Skeletal muscle satellite cell (primary cell): ENCODE measurements around the gene TRIM71.

Experiments used
- H3K27me3 ChIP-seq: 2 replicates; pipeline ENCODE4 v1.7.0; 2013; ENCODE audit warnings: low read length; ENCODE audit not compliant: control insufficient read depth, insufficient read depth
- H3K36me3 ChIP-seq: 2 replicates; pipeline ENCODE4 v1.7.0; 2013; ENCODE audit warnings: mild to moderate bottlenecking, control low read depth, low read length; ENCODE audit not compliant: insufficient read depth
- H3K4me1 ChIP-seq: 2 replicates; pipeline ENCODE4 v1.7.0; 2013; ENCODE audit warnings: low read length; ENCODE audit not compliant: control insufficient read depth, insufficient read depth
- H3K4me2 ChIP-seq: 2 replicates; pipeline ENCODE4 v1.7.0; 2013; ENCODE audit warnings: mild to moderate bottlenecking, low read length
- H3K4me3 ChIP-seq: 2 replicates; pipeline ENCODE4 v1.7.0; 2013; ENCODE audit warnings: low read length
- H3K9ac ChIP-seq: 2 replicates; pipeline ENCODE4 v1.7.0; 2013; ENCODE audit warnings: mild to moderate bottlenecking, low read depth, low read length, moderate library complexity
- H3K9me3 ChIP-seq: replicated peaks from 2 replicates; pipeline ENCODE4 v1.7.0; 2013; ENCODE audit warnings: mild to moderate bottlenecking, control low read depth, low read length

TRIM71 gene

DNA sequence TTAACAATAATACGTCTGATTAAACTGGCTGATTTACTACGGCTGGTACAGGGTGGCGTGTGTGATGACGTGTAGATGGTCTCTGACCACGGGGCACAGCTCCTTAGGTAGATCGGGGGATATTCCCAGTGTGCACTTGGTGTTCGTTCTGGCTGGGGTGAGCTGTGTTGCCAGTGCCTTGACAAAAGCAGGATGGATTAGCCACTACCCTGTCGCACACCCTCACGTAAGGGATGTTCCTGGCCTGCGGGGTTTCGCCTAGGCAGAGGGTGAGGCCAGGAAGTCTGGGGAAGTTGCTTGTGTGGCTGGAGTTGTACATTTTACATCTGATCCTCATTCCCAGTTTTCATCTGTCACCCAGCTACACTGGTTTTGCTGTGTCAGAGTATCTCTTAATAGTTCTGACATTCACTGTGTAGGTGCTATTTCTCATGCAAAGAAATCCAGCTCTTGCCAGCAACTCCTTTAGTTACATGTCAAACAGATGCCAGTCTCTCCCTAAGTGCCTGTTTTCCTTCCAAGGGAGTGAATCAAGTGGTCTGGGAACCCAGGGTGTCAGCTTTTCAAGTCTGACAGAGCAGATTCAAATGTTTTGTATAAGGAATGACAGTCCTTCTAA, 67.6 kb downstream of the TRIM71 start:
- Histone ChIP-seq H3K9ac (no peak overlapping the region), H3K9me3 (no peaks in the 10 kb centered on the region), H3K27me3 (peaks cover 21% of the 10 kb centered on the region), H3K4me1 (no peaks in the 10 kb centered on the region), H3K4me3 (no peak overlapping the region), H3K4me2 (no peak overlapping the region), H3K36me3 (no peaks in the 10 kb centered on the region)

DNA sequence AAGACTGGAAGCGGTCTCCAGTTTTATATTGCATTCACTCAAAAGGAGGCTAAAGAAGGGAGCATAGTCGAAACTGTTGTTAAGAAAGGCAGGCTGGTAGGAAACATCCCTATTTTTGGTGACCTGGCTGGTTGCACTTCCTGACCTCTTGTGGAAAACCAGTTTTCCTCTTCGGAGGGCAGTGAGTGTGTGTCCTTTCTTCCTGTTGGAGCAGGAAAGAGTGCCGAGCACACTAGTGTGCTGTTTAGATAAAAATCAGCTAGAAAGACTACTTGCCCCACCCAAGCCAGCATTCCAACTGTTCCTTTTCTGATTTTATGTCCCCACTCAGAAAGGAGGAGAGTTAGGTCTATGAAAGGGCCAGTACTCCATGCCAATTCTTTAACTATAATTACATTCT, 68.5 kb downstream of the TRIM71 start:
- H3K27me3 ChIP-seq = peaks cover 24% of the 10 kb centered on the region
- no peaks in the 10 kb centered on the region for H3K36me3 ChIP-seq
- H3K4me1 ChIP-seq = no peaks in the 10 kb centered on the region
- H3K4me3 ChIP-seq = no peak overlapping the region
- no peaks in the 10 kb centered on the region for H3K9me3 ChIP-seq
- no peak overlapping the region for H3K4me2 ChIP-seq
- no peak overlapping the region for H3K9ac ChIP-seq

DNA sequence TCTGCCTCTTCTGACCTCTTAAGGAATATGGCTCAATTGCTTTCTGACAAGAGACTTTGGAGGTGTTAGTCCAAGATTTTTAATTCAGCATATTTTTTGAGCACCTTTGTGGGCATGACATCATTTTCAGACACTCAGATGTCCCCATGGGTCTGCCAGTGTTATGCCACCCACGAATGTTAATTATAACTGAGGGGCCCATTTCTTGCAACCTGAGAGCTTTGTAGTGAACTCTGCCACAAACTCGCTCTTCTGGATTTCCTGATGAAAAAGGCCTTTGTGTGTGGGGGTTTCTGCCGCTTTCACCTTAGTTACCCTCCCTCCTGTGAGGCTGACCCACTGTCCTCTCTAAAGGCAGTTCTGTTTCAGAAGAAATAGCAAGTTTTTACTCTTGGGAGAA, 69.1 kb downstream of the TRIM71 start:
- H3K4me2 ChIP-seq = no peak overlapping the region
- H3K9me3 ChIP-seq = no peaks in the 10 kb centered on the region
- no peaks in the 10 kb centered on the region for H3K4me1 ChIP-seq
- H3K4me3 ChIP-seq = no peak overlapping the region
- H3K36me3 ChIP-seq = no peaks in the 10 kb centered on the region
- peaks cover 31% of the 10 kb centered on the region for H3K27me3 ChIP-seq
- H3K9ac ChIP-seq = no peak overlapping the region

DNA sequence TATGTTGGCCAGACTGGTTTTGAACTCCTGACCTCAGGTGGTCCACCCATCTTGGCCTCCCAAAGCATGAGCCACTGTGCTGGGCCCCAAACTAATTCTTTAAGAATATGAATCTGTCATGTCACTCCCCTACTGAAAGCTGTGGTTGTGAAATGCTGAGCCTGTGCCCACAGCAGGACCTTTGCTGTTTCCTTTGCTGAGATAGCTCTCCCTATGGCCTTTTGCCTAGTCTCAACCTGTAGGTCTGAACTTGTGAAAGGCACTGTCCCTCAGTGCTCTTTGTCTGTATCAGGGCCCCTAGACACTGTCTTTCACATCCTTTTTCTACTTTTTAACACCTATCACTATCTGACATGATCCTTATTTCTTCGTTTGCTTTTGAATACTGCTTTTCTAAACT, 70.9 kb downstream of the TRIM71 start:
- no peak overlapping the region for H3K4me2 ChIP-seq
- H3K4me3 ChIP-seq = no peak overlapping the region
- H3K9ac ChIP-seq = no peak overlapping the region

DNA sequence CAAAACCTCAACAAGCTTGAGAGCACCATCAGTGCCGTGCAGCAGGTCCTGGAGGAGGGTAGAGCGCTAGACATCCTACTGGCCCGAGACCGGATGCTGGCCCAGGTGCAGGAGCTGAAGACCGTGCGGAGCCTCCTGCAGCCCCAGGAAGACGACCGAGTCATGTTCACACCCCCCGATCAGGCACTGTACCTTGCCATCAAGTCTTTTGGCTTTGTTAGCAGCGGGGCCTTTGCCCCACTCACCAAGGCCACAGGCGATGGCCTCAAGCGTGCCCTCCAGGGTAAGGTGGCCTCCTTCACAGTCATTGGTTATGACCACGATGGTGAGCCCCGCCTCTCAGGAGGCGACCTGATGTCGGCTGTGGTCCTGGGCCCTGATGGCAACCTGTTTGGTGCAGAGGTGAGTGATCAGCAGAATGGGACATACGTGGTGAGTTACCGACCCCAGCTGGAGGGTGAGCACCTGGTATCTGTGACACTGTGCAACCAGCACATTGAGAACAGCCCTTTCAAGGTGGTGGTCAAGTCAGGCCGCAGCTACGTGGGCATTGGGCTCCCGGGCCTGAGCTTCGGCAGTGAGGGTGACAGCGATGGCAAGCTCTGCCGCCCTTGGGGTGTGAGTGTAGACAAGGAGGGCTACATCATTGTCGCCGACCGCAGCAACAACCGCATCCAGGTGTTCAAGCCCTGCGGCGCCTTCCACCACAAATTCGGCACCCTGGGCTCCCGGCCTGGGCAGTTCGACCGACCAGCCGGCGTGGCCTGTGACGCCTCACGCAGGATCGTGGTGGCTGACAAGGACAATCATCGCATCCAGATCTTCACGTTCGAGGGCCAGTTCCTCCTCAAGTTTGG, 72.9 kb downstream of the TRIM71 start:
- Histone ChIP-seq H3K36me3 (no peaks in the 10 kb centered on the region), H3K27me3 (peaks cover 58% of the 10 kb centered on the region), H3K4me3 (no peak overlapping the region), H3K9ac (no peak overlapping the region), H3K9me3 (no peaks in the 10 kb centered on the region), H3K4me1 (no peaks in the 10 kb centered on the region), H3K4me2 (no peak overlapping the region)

More for the DNA sequence above, 70.9 kb downstream of the TRIM71 start:
- Histone ChIP-seq H3K27me3 (peaks cover 41% of the 10 kb centered on the region), H3K4me1 (no peaks in the 10 kb centered on the region), H3K9me3 (no peaks in the 10 kb centered on the region), H3K36me3 (no peaks in the 10 kb centered on the region)

DNA sequence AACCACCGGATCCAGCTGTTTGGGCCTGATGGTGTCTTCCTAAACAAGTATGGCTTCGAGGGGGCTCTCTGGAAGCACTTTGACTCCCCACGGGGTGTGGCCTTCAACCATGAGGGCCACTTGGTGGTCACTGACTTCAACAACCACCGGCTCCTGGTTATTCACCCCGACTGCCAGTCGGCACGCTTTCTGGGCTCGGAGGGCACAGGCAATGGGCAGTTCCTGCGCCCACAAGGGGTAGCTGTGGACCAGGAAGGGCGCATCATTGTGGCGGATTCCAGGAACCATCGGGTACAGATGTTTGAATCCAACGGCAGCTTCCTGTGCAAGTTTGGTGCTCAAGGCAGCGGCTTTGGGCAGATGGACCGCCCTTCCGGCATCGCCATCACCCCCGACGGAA, 73.6 kb downstream of the TRIM71 start:
- Histone ChIP-seq H3K4me3 (no peak overlapping the region), H3K27me3 (peaks cover 58% of the 10 kb centered on the region), H3K4me2 (no peak overlapping the region), H3K36me3 (no peaks in the 10 kb centered on the region), H3K9me3 (no peaks in the 10 kb centered on the region), H3K9ac (no peak overlapping the region), H3K4me1 (no peaks in the 10 kb centered on the region)

DNA sequence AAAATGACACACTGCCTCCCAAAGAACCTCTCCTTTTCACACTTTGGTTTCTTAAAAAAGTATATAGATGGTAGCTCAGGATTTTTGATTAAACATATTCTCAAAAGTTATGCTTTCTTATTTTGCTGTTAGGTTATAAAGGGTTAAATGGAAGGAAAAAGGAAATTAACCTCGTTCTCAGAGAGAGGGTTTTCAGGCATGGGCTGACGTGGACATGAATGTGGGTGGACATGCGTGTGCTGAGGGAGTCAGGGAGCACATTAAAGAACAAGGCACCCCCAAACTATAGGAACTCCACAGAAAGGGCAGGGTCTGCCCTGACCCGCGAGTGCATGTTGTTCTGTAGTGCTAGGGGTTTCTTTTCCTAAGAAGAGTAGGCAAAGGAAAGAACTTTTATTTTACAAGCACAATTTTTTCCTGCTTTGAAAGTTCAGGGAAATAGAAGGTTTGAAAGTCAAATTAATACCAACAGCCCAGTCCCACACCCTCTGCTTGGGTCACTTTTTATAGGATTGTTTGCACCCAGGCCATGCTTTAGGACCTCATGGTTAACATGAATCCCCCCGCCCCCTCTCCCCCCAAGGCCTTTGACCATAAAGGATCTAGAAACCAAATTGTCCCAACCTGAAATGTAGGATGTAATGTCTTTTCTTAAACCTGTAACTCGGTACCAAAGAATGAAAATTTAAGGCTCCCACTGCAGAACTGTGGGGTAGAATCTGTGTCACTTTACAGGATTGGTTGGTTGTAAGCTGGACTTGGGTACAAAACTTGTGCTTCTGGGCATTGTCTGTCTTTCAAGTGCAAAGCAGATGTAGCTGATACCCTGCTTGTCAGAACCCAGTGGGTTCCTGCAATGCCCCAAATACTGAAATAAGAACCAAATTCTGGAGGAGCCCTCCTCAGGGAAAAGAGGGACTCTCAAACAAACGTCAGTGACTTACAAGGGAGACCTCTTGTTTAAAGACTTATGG, 75.1 kb downstream of the TRIM71 start:
- no peak overlapping the region for H3K4me2 ChIP-seq
- H3K4me3 ChIP-seq = no peak overlapping the region
- H3K9ac ChIP-seq = no peak overlapping the region
- H3K4me1 ChIP-seq = no peaks in the 10 kb centered on the region
- H3K9me3 ChIP-seq = no peaks in the 10 kb centered on the region
- no peaks in the 10 kb centered on the region for H3K36me3 ChIP-seq
- peaks cover 70% of the 10 kb centered on the region for H3K27me3 ChIP-seq

DNA sequence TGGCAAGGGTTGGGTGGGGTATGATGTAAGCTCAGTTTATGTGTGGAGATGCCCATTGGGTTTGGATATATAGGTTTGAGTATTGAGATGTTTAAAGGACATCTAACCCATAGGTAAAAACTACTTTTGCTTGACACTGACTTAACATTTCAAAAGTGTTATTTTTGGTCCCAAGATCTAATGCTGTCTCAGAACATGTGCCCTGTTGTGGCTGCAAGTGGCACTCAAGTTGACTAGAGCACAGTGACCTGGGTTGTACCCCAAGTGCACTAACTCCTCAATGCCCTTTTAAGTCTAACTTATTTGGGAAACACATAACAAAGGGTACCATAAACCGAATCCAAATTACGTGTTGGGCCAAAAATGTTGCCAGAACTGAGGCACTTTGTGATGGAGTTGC, 77.2 kb downstream of the TRIM71 start:
- no peaks in the 10 kb centered on the region for H3K4me1 ChIP-seq
- H3K9me3 ChIP-seq = no peaks in the 10 kb centered on the region
- no peak overlapping the region for H3K9ac ChIP-seq
- H3K4me2 ChIP-seq = no peak overlapping the region
- H3K36me3 ChIP-seq = no peaks in the 10 kb centered on the region
- no peak overlapping the region for H3K4me3 ChIP-seq
- peaks cover 83% of the 10 kb centered on the region for H3K27me3 ChIP-seq

DNA sequence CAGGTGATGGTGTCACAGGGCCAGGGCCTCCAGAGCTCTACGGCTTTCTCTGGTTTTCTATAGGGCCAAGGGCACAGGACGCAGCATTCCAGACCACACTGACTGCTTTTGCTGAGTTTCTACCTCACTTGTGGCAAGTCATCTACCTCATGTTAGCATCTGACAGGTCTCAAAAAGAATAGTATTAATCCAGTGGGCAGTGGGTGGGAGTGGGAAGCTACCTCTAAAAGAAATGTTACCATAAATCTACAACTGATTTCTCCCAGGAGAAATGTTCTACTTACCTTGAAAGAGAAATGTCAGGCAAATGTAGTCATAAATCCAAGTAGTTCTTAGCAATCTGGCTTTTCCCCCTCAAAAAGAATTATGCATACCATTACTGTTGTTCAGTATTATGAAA, 77.9 kb downstream of the TRIM71 start:
- no peaks in the 10 kb centered on the region for H3K9me3 ChIP-seq
- no peak overlapping the region for H3K4me3 ChIP-seq
- H3K27me3 ChIP-seq = peaks cover 89% of the 10 kb centered on the region
- no peak overlapping the region for H3K9ac ChIP-seq
- no peaks in the 10 kb centered on the region for H3K36me3 ChIP-seq
- no peaks in the 10 kb centered on the region for H3K4me1 ChIP-seq
- H3K4me2 ChIP-seq = no peak overlapping the region

DNA sequence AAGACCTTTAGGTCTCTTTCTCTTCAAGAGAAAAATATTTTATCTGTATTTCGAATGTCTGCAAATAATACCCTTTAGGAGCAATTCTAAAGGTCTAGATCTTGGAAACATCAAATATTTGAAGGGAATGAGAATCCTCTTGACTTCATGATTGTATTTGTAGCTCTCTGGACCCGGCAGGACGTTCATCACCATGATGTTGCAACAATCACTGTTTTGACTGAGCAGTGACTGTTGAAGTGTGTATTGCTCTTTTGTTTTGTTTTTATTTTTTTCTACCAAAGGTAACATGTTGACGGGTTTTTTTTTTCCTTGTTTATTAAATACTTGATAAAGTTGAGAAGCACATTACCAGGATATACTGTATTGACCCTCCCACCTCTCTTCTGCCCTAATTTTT, 78.3 kb downstream of the TRIM71 start:
- peaks cover 91% of the 10 kb centered on the region for H3K27me3 ChIP-seq
- no peaks in the 10 kb centered on the region for H3K36me3 ChIP-seq
- no peak overlapping the region for H3K9ac ChIP-seq
- no peaks in the 10 kb centered on the region for H3K4me1 ChIP-seq
- no peak overlapping the region for H3K4me3 ChIP-seq
- no peaks in the 10 kb centered on the region for H3K9me3 ChIP-seq
- no peak overlapping the region for H3K4me2 ChIP-seq

DNA sequence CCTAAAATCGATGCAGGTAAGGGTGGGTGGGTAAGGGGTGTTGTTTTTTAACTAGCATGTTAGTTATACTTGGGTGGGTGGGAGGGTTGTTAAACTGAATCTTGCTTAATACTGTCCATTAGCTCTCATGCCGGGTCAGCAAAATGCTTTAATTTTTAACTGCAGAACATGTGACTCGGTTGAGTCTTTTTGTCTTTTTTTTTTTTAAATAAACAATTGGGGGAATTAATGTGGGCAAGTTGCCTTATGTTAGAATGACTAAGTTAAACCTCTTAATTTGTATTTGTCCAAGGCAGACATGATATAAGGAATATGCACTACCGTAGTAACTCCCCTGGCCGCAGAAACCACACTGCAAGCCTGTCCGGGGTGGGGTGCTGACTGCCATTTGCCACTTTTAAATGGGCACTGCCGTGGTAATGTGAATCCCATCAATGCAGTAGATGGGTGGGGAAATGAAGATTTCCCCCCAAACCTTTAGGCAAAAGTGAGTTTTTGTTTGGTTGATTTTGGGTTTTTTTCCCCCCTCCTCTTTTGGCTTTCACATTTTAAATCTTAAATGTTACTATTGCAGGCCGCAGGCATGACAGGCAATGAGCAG, 79.3 kb downstream of the TRIM71 start:
- Histone ChIP-seq H3K4me2 (no peak overlapping the region), H3K36me3 (no peaks in the 10 kb centered on the region), H3K9ac (no peak overlapping the region), H3K4me1 (no peaks in the 10 kb centered on the region), H3K27me3 (peaks cover 89% of the 10 kb centered on the region), H3K4me3 (no peak overlapping the region), H3K9me3 (no peaks in the 10 kb centered on the region)
